GM13977 (cell line): ENCODE results near the gene MAP3K19.

Source experiments
- DNase-seq: peaks from one replicate; pipeline ENCODE4 v3.0.0; 2012; ENCODE audit warnings: low spot score
- CTCF ChIP-seq: IDR thresholded peaks from 2 replicates; pipeline ENCODE4 v1.5.1; 2012; ENCODE audit warnings: mild to moderate bottlenecking, control low read depth; ENCODE audit not compliant: insufficient read depth; ENCODE audit errors: extremely low read depth, missing control alignments
- in situ Hi-C: fragments of 300-500 bp; cut with MboI; formaldehyde crosslinking; loops from one replicate; pipeline ENCODE4 v1.12.0; 2022; ENCODE audit warnings: low sequenced_read_pairs, low pct_unique_long_range_greater_than_20kb, mixed read lengths, inconsistent platforms; ENCODE audit not compliant: unreplicated experiment

MAP3K19 gene

GRCh38 chr2:134943540-134943939 is 103.7 kb downstream of the MAP3K19 start:
- peak; percentile 12 for DNase-seq
- in situ Hi-C loops: no loop called here
- no peak for TF ChIP-seq CTCF

GRCh38 chr2:134936691-134937090 is 110.6 kb downstream of the MAP3K19 start:
- TF ChIP-seq CTCF: no peak
- no peak for DNase-seq
- in situ Hi-C loops: no loop called here

- no peak for DNase-seq
- in situ Hi-C loops: no loop called here
- no peak for TF ChIP-seq CTCF
These were observed 112.6 kb downstream of the MAP3K19 start for GRCh38 chr2:134934641-134935040.

- in situ Hi-C loops: no loop called here
- TF ChIP-seq CTCF: no peak
- no peak for DNase-seq
These were observed 113.1 kb downstream of the MAP3K19 start for GRCh38 chr2:134934150-134934549.

- no peak for TF ChIP-seq CTCF
- in situ Hi-C loops: no loop called here
- DNase-seq: no peak
These were observed 113.5 kb downstream of the MAP3K19 start for GRCh38 chr2:134933732-134934131.

GRCh38 chr2:134932864-134933526 is 114.3 kb downstream of the MAP3K19 start:
- in situ Hi-C loops: no loop called here
- DNase-seq: no peak
- no peak for TF ChIP-seq CTCF

- no peak for TF ChIP-seq CTCF
- no peak for DNase-seq
- in situ Hi-C loops: no loop called here
These were observed 120.1 kb downstream of the MAP3K19 start for GRCh38 chr2:134927195-134927594.
